ENCODE results near the gene RMND5B.

RMND5B gene

GRCh38 chr5:178107756-178108310, 23.0 kb upstream of the RMND5B start:
- no peak for DNase-seq (ENCODE audit: low read depth)
- TF ChIP-seq CTCF (IDR thresholded peaks at IDR 0.05; ENCODE audit: insufficient read depth, low read depth, low read length, missing control alignments): no peak
- no peak overlapping the region for H3K4me3 ChIP-seq (ENCODE audit: low read depth, low read length)

GRCh38 chr5:178108446-178108845, 22.4 kb upstream of the RMND5B start:
- no peak for TF ChIP-seq CTCF (IDR thresholded peaks at IDR 0.05; ENCODE audit: insufficient read depth, low read depth, low read length, missing control alignments)
- no peak for DNase-seq (ENCODE audit: low read depth)
- H3K4me3 ChIP-seq (ENCODE audit: low read depth, low read length): no peak overlapping the region

- H3K4me3 ChIP-seq (ENCODE audit: low read depth, low read length): no peak overlapping the region
- DNase-seq (ENCODE audit: low read depth): no peak
- TF ChIP-seq CTCF (IDR thresholded peaks at IDR 0.05; ENCODE audit: insufficient read depth, low read depth, low read length, missing control alignments): no peak
Observed at GRCh38 chr5:178108966-178109365, 21.8 kb upstream of the RMND5B start.

GRCh38 chr5:178110511-178110910, 20.3 kb upstream of the RMND5B start:
- no peak for TF ChIP-seq CTCF (IDR thresholded peaks at IDR 0.05; ENCODE audit: insufficient read depth, low read depth, low read length, missing control alignments)
- no peak overlapping the region for H3K4me3 ChIP-seq (ENCODE audit: low read depth, low read length)
- no peak for DNase-seq (ENCODE audit: low read depth)

- DNase-seq (ENCODE audit: low read depth): no peak
- TF ChIP-seq CTCF (IDR thresholded peaks at IDR 0.05; ENCODE audit: insufficient read depth, low read depth, low read length, missing control alignments): no peak
- no peak overlapping the region for H3K4me3 ChIP-seq (ENCODE audit: low read depth, low read length)
Observed at GRCh38 chr5:178111925-178112324, 18.9 kb upstream of the RMND5B start.

GRCh38 chr5:178112545-178112944, 18.3 kb upstream of the RMND5B start:
- no peak for TF ChIP-seq CTCF (IDR thresholded peaks at IDR 0.05; ENCODE audit: insufficient read depth, low read depth, low read length, missing control alignments)
- H3K4me3 ChIP-seq (ENCODE audit: low read depth, low read length): peak overlapping the region; percentile 58
- no peak for DNase-seq (ENCODE audit: low read depth)

GRCh38 chr5:178113141-178113787, 17.6 kb upstream of the RMND5B start, which contains the start of gene N4BP3:
TSS of gene N4BP3 (plus strand) at chr5:178113532. CDS start at chr5:178119584, 6,052 bp downstream.
- peak within 1 kb of the TSS; percentile 85 for H3K4me3 ChIP-seq (ENCODE audit: low read depth, low read length)
- peak; percentile 23 for TF ChIP-seq CTCF (IDR thresholded peaks at IDR 0.05; ENCODE audit: insufficient read depth, low read depth, low read length, missing control alignments)
- DNase-seq (ENCODE audit: low read depth): peak; percentile 91
